HG03097 (cell line): ENCODE measurements around the gene FARSA.
"Not testable (repeated sequence)": the region's sequence is repeated elsewhere in the genome, so short reads cannot be mapped to it uniquely, and the experiment has no call there.

Experiments used
- ATAC-seq: cut with Tn5 transposase; IDR thresholded peaks from one replicate; pipeline ENCODE4 v1.9.1; 2021; ENCODE audit not compliant: unreplicated experiment, low FRiP score

The FARSA gene

GRCh38 chr19:12896460-12896859 is 37.1 kb downstream of the FARSA start:
- no peak for ATAC-seq

GRCh38 chr19:12893582-12893981 is 39.9 kb downstream of the FARSA start:
- no peak for ATAC-seq

- no peak for ATAC-seq
Measured at GRCh38 chr19:12891553-12892021, 41.9 kb downstream of the FARSA start.

GRCh38 chr19:12890787-12891552 is 42.5 kb downstream of the FARSA start, which contains the start of gene GCDH:
TSS of gene GCDH (plus strand) at chr19:12891160. CDS start at chr19:12891305, 145 bp downstream.
- peak; percentile 83 for ATAC-seq

- not testable (repeated sequence) for ATAC-seq
Measured at GRCh38 chr19:12890299-12890786, 43.2 kb downstream of the FARSA start.

- ATAC-seq: no peak
Measured at GRCh38 chr19:12888006-12888603, 45.4 kb downstream of the FARSA start.

- no peak for ATAC-seq
Measured at GRCh38 chr19:12886969-12887747, 46.4 kb downstream of the FARSA start, which contains the start of gene KLF1. TSS of gene KLF1 (minus strand) at chr19:12887201. CDS start at chr19:12887140, 61 bp downstream.

- no peak for ATAC-seq
Measured at GRCh38 chr19:12886651-12886968, 46.9 kb downstream of the FARSA start.

GRCh38 chr19:12885749-12886650 is 47.5 kb downstream of the FARSA start:
- no peak for ATAC-seq

GRCh38 chr19:12884926-12885748 is 48.4 kb downstream of the FARSA start:
- no peak for ATAC-seq

- no peak for ATAC-seq
Measured at GRCh38 chr19:12884627-12884925, 48.9 kb downstream of the FARSA start.

GRCh38 chr19:12884202-12884601 is 49.3 kb downstream of the FARSA start:
- ATAC-seq: no peak

GRCh38 chr19:12882589-12882988 is 50.9 kb downstream of the FARSA start:
- no peak for ATAC-seq

GRCh38 chr19:12881172-12881808 is 52.2 kb downstream of the FARSA start, which contains the start of gene DNASE2:
TSS of gene DNASE2 (minus strand) at chr19:12881449. CDS start at chr19:12881375, 74 bp downstream.
- peak; percentile 75 for ATAC-seq

- peak; percentile 9 for ATAC-seq
Measured at GRCh38 chr19:12880551-12881171, 52.9 kb downstream of the FARSA start.

GRCh38 chr19:12875086-12875485 is 58.4 kb downstream of the FARSA start:
- no peak for ATAC-seq

GRCh38 chr19:12873891-12874745 is 59.4 kb downstream of the FARSA start:
- no peak for ATAC-seq
